ENCODE data around the gene KRTAP19-5. TPM values are rescaled to one million over a fixed set of nuclear protein-coding genes. Genes with fewer than 3 reads are reported as not detected.

KRTAP19-5 gene
- total RNA-seq, 2 donors from 2014 or later, result not detected

- Histone ChIP-seq H3K4me1 (ENCODE audit: control insufficient read depth, insufficient read depth, low read length) (no peaks in the 10 kb centered on the region), H3K9me3 (ENCODE audit: control insufficient read depth, low read length) (peaks cover 19% of the 10 kb centered on the region), H3K36me3 (ENCODE audit: control insufficient read depth, insufficient read depth, low read length) (no peaks in the 10 kb centered on the region), H3K4me3 (ENCODE audit: low read length) (no peak overlapping the region), H3K9ac (ENCODE audit: extremely low read depth, low read length, poor library complexity, severe bottlenecking) (no peak overlapping the region), H3K27me3 (ENCODE audit: control insufficient read depth, insufficient read depth, low read length, poor library complexity, severe bottlenecking) (no peaks in the 10 kb centered on the region), H3K27ac (ENCODE audit: low read depth, low read length) (no peak overlapping the region)
- H3K27me3 Mint-ChIP-seq (ENCODE audit: insufficient read depth), result no peaks in the 10 kb centered on the region
- no peak for DNase-seq
- no peaks in the 10 kb centered on the region for H3K4me1 Mint-ChIP-seq
- TF ChIP-seq CTCF (conservative IDR thresholded peaks at IDR 0.05), result no peak
- no peaks in the 10 kb centered on the region for H3K36me3 Mint-ChIP-seq (ENCODE audit: low read depth)
- H3K9me3 Mint-ChIP-seq, result peaks cover 22% of the 10 kb centered on the region
- H3K27ac Mint-ChIP-seq, result no peak overlapping the region
- WGBS, 2 experiments (ENCODE audit: insufficient coverage in 1 of 2, insufficient read length in 1 of 2), result 57 to 98% methylated on average over 1 to 2 of the region's 2 CpGs
- no peak overlapping the region for H3K4me3 Mint-ChIP-seq
Observed at GRCh38 chr21:30482130-30482529, 19.8 kb downstream of the KRTAP19-5 start.

GRCh38 chr21:30480145-30480544 is 21.8 kb downstream of the KRTAP19-5 start, which contains the start of gene KRTAP19-1:
KRTAP19-1 (minus strand) TSS chr21:30480367; CDS start chr21:30480317, 50 bp downstream.
- Mint-ChIP-seq H3K4me3 (no peak within 1 kb of the TSS), H3K36me3 (ENCODE audit: low read depth) (no peaks in the 10 kb centered on the region), H3K27me3 (ENCODE audit: insufficient read depth) (no peaks in the 10 kb centered on the region), H3K4me1 (no peaks in the 10 kb centered on the region), H3K9me3 (peaks cover 3% of the 10 kb centered on the region), H3K27ac (no peak within 1 kb of the TSS)
- no peak within 1 kb of the TSS for H3K9ac ChIP-seq (ENCODE audit: extremely low read depth, low read length, poor library complexity, severe bottlenecking)
- H3K27ac ChIP-seq (ENCODE audit: low read depth, low read length), result no peak within 1 kb of the TSS
- H3K4me1 ChIP-seq (ENCODE audit: control insufficient read depth, insufficient read depth, low read length), result no peaks in the 10 kb centered on the region
- TF ChIP-seq CTCF (conservative IDR thresholded peaks at IDR 0.05), result no peak
- no peaks in the 10 kb centered on the region for H3K9me3 ChIP-seq (ENCODE audit: control insufficient read depth, low read length)
- no peak for DNase-seq
- 87 to 90% methylated on average over 3 to 7 of the region's 7 CpGs for WGBS, 2 experiments (ENCODE audit: insufficient coverage in 1 of 2, insufficient read length in 1 of 2)
- H3K27me3 ChIP-seq (ENCODE audit: control insufficient read depth, insufficient read depth, low read length, poor library complexity, severe bottlenecking), result no peaks in the 10 kb centered on the region
- no peaks in the 10 kb centered on the region for H3K36me3 ChIP-seq (ENCODE audit: control insufficient read depth, insufficient read depth, low read length)
- H3K4me3 ChIP-seq (ENCODE audit: low read length), result no peak within 1 kb of the TSS

GRCh38 chr21:30479259-30479658 is 22.7 kb downstream of the KRTAP19-5 start:
- Mint-ChIP-seq H3K9me3 (no peaks in the 10 kb centered on the region), H3K36me3 (ENCODE audit: low read depth) (no peaks in the 10 kb centered on the region), H3K4me3 (no peak overlapping the region), H3K27me3 (ENCODE audit: insufficient read depth) (no peaks in the 10 kb centered on the region), H3K4me1 (no peaks in the 10 kb centered on the region), H3K27ac (no peak overlapping the region)
- Histone ChIP-seq H3K27ac (ENCODE audit: low read depth, low read length) (no peak overlapping the region), H3K27me3 (ENCODE audit: control insufficient read depth, insufficient read depth, low read length, poor library complexity, severe bottlenecking) (no peaks in the 10 kb centered on the region), H3K9me3 (ENCODE audit: control insufficient read depth, low read length) (no peaks in the 10 kb centered on the region), H3K36me3 (ENCODE audit: control insufficient read depth, insufficient read depth, low read length) (no peaks in the 10 kb centered on the region), H3K4me3 (ENCODE audit: low read length) (no peak overlapping the region), H3K9ac (ENCODE audit: extremely low read depth, low read length, poor library complexity, severe bottlenecking) (no peak overlapping the region), H3K4me1 (ENCODE audit: control insufficient read depth, insufficient read depth, low read length) (no peaks in the 10 kb centered on the region)
- no peak for TF ChIP-seq CTCF (conservative IDR thresholded peaks at IDR 0.05)
- WGBS, 2 experiments (ENCODE audit: insufficient coverage in 1 of 2, insufficient read length in 1 of 2), result 90 to 94% methylated on average over 3 to 4 of the region's 4 CpGs
- no peak for DNase-seq
